Adrenal gland (tissue), 12 donors: ENCODE data around the gene CSNK1G1. TPM values are rescaled to one million over a fixed set of nuclear protein-coding genes. Genes with fewer than 3 reads are reported as not detected.

Experiments
- DNase-seq, 7 donors: peaks; one replicate each; pipeline ENCODE4 v3.0.0-alpha.2; 2019 to 2020
- H3K27ac ChIP-seq, 5 donors: fragments of 200-600 bp; sonication (generic) in 4 of 5; 1 replicate in 3 of 5; 2 replicates in 2 of 5; pipeline versions ENCODE4 v1.5.1 to v1.8.0; 2016 to 2020; ENCODE audit warnings: mild to moderate bottlenecking in 1 of 5
- H3K27me3 ChIP-seq: fragments of 200-600 bp; 2 replicates; pipeline ENCODE4 v1.8.0; 2021
- H3K36me3 ChIP-seq, 2 donors: fragments of 200-600 bp; replicated peaks in 1 of 2; 1 replicate in 1 of 2; 2 replicates in 1 of 2; pipeline versions ENCODE4 v1.5.1 to v1.8.0; 2018 to 2022
- H3K4me1 ChIP-seq, 2 donors: fragments of 200-600 bp; replicated peaks in 1 of 2; 1 replicate in 1 of 2; 2 replicates in 1 of 2; pipeline versions ENCODE4 v1.5.1 to v1.8.0; 2018 to 2021
- H3K4me3 ChIP-seq, 4 donors: fragments of 200-600 bp; sonication (generic) in 3 of 4; one replicate each; pipeline ENCODE4 v1.5.1; 2016 to 2018
- H3K9me3 ChIP-seq, 3 donors: fragments of 200-600 bp; sonication (generic) in 1 of 3; replicated peaks in 1 of 3; 1 replicate in 2 of 3; 2 replicates in 1 of 3; pipeline versions ENCODE4 v1.5.1 to v1.8.0; 2016 to 2021
- POLR2A ChIP-seq, 2 donors: fragments of 450-650 bp; IDR thresholded peaks; one replicate each; pipeline ENCODE4 v1.6.1; 2017; ENCODE audit warnings: antibody characterized with exemption in 2 of 2, mild to moderate bottlenecking in 2 of 2, moderate library complexity in 1 of 2
- WGBS, 4 donors: extraction: QIAGEN DNeasy Blood & Tissue Kit in 2 of 4; methylation state at CpG; one replicate each; pipeline versions ENCODE4 v1.1.5 to v1.1.7; 2013 to 2017; 5-methylcytosine and 5-hydroxymethylcytosine counted together
- intact Hi-C, 2 donors: fragments of 100-400 bp; cut with DNase I; formaldehyde crosslinking; loops; one replicate each; pipeline versions ENCODE4 v1.14.1 to v1.15.0; 2022 to 2023
- polyA plus RNA-seq, 3 donors: library from polyadenylated mRNA; stranded (reverse); fragments of 200-250 nt in 2 of 3; fragments of 350-450 nt in 1 of 3; fragmentation: Illumina TruSeq in 1 of 3; extraction: RNeasy Lipid Tissue Mini Kit (QIAGEN cat#74804) in 1 of 3; gene quantifications; one replicate each; pipeline ENCODE4 v1.2.3, GENCODE V29; 2013 to 2014
- total RNA-seq, 9 donors: library from RNA; depleted of rRNA in 4 of 9; stranded (reverse); fragments of >200 nt in 4 of 9; fragments of 120-200 nt in 1 of 9; fragmentation: NEBNext Ultra II Directional in 1 of 9; extraction: Animal tissue kit (Norgen Biotek cat#: 25700) in 1 of 9; gene quantifications; one replicate each; pipeline versions ENCODE4 v1.1.0 to v1.2.4, GENCODE V29; 2013 to 2023
- TF ChIP-seq, protein P1 (sequence below), 6 experiments: fragments of 450-650 bp in 4 of 6; fragments of 200-600 bp in 2 of 6; sonication (generic) in 1 of 6; IDR thresholded peaks; 1 replicate in 5 of 6; 2 replicates in 1 of 6; pipeline versions ENCODE4 v1.5.1 to v1.8.0; 2016 to 2021; ENCODE audit warnings: antibody characterized with exemption in 6 of 6, mild to moderate bottlenecking in 2 of 6, moderate library complexity in 1 of 6
- donor health status: healthy with polysubstance abuse.
- donor health status: Bipolar disorder and iron deficiency.
- donor health status: DM: yes; HTN: yes; CAD: no.
- donor health status: DM: no; HTN: no; CAD: no.
- donor health status: DM: no; HTN: no; CAD: no.
- donor health status: DM: yes; HTN: yes; CAD: no.

CSNK1G1 gene
- total and polyA plus RNA-seq, 12 donors = 1.2 to 31.6 (median 13.6) TPM

DNA sequence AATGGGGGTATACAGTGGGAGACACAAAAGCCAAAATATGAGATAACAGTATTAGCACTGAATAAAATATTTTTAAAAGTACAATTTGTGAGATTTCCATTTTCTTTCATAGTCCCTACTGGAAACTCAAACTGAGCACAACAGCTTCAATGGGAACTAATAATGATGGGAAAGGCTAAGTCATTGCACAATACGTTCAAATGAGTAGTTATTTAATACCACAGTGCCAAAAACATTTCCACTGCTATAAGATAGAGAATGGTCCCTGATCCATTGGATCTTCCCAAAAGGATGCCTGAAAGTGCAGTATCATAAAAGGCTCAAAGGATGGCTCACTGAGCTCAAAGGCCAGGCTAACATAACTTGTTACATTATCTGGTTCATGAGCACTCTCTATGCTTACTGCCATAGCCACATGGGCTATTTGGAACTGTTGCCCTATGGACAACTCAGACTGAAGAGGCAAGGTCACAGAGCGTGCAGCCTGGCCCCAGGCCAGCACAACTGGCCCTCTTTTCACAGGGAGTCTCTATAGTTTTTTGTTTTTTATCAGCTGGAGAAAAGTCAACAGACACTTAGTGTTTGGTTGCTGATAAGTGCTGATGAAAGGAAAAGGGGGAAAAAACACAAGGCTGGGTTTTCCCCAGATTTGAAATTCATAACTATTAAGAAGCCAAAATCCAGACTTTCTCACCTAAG, 139.1 kb downstream of the CSNK1G1 start:
- H3K36me3 ChIP-seq = peaks cover 0 to 13% of the 10 kb centered on the region in 2 donors
- peak; percentile 69 to 90 (median 85) for DNase-seq
- H3K27me3 ChIP-seq = no peaks in the 10 kb centered on the region
- no peak overlapping the region for H3K4me3 ChIP-seq
- H3K27ac ChIP-seq = peak overlapping the region in 1 of 5 donors; percentile 37
- WGBS, 4 donors = 19 to 44% (median 28%) methylated on average over 2 of the region's 2 CpGs
- TF ChIP-seq, protein P1, sequence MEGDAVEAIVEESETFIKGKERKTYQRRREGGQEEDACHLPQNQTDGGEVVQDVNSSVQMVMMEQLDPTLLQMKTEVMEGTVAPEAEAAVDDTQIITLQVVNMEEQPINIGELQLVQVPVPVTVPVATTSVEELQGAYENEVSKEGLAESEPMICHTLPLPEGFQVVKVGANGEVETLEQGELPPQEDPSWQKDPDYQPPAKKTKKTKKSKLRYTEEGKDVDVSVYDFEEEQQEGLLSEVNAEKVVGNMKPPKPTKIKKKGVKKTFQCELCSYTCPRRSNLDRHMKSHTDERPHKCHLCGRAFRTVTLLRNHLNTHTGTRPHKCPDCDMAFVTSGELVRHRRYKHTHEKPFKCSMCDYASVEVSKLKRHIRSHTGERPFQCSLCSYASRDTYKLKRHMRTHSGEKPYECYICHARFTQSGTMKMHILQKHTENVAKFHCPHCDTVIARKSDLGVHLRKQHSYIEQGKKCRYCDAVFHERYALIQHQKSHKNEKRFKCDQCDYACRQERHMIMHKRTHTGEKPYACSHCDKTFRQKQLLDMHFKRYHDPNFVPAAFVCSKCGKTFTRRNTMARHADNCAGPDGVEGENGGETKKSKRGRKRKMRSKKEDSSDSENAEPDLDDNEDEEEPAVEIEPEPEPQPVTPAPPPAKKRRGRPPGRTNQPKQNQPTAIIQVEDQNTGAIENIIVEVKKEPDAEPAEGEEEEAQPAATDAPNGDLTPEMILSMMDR (IDR thresholded peaks at IDR 0.05) = peak in 1 of 6 experiments; percentile 12
- no peak for TF ChIP-seq POLR2A (IDR thresholded peaks at IDR 0.05)
- H3K4me1 ChIP-seq = peaks cover 12 to 15% of the 10 kb centered on the region in 2 donors
- no peaks in the 10 kb centered on the region for H3K9me3 ChIP-seq
- intact Hi-C loops = no loop called here

DNA sequence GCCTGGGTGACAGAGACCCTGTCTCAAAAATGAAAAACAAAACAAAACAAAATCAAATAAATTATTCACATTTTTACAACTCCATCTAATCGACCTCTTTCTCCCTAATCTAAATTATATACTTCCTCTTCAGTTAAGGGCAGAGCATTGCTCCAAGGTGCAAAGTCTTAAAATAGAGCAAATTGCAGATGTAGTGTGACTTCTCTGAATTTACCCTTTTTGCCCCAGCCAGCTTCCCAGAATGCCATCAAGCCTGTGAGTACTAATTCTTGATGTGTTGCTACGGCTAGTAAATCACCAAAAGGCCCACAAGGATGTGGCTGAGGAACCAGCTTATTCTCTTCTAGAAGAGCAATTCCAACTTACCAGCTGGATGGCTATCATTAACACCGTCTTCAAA, 139.8 kb downstream of the CSNK1G1 start:
- no peak for DNase-seq
- Histone ChIP-seq H3K27ac (peak overlapping the region in 1 of 5 donors; percentile 37), H3K9me3 (no peaks in the 10 kb centered on the region), H3K4me1 (peaks cover 12 to 15% of the 10 kb centered on the region in 2 donors), H3K27me3 (no peaks in the 10 kb centered on the region), H3K36me3 (peaks cover 0 to 13% of the 10 kb centered on the region in 2 donors), H3K4me3 (no peak overlapping the region)
- intact Hi-C loops = no loop called here
- TF ChIP-seq, protein P1 (IDR thresholded peaks at IDR 0.05) = no peak
- no peak for TF ChIP-seq POLR2A (IDR thresholded peaks at IDR 0.05)
- 84 to 90% (median 89%) methylated on average over 3 of the region's 3 CpGs for WGBS, 4 donors

DNA sequence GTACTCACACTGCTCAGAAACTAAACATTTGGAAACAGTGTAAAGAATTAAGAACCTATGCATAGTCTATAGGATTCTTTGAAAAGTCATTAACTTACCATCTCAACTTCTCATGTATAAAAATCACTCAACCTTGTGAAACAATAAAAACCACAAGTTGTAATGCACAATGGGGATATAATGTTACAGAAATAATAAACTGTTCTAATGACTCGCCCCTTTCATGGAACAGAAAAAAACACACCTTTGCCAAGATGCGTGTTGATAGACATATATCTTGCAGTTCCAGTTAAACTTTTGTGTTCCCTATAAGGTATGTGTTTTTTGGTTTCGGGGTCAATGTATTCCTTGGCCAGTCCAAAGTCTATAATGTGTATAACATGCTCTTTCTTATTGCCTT, 142.3 kb downstream of the CSNK1G1 start:
- no peak overlapping the region for H3K4me3 ChIP-seq
- H3K9me3 ChIP-seq = no peaks in the 10 kb centered on the region
- TF ChIP-seq, protein P1 (IDR thresholded peaks at IDR 0.05) = no peak
- TF ChIP-seq POLR2A (IDR thresholded peaks at IDR 0.05) = no peak
- H3K36me3 ChIP-seq = peaks cover 0 to 13% of the 10 kb centered on the region in 2 donors
- WGBS, 4 donors = 89 to 94% (median 93%) methylated on average over 3 of the region's 3 CpGs
- H3K4me1 ChIP-seq = peaks cover 12 to 15% of the 10 kb centered on the region in 2 donors
- intact Hi-C loops = loop anchor here (2.0 to 5.0 kb wide), 2 partner anchors 143 to 144 kb away; partner anchors contain the start of gene CSNK1G1 (in 2 of the 2)
- DNase-seq = no peak
- no peak overlapping the region for H3K27ac ChIP-seq
- no peaks in the 10 kb centered on the region for H3K27me3 ChIP-seq

DNA sequence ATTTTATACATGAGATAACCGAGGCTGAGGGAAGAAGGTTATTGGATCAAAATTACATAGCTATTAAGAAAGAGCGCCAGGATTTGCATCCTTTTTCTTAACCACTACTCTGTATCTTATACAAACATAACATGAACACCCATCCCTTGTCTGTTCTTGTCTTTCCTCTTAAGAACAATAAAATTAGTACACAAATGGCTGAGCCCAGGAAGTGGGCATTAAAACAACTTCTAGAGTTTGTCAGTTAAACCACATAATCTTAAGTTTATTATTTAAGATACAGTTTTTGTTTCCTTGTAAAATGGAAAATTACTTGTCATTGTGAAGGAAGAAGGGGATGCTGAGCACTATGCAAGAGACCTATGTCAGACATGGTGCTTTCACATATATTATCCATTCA, 144.3 kb downstream of the CSNK1G1 start:
- H3K9me3 ChIP-seq = no peaks in the 10 kb centered on the region
- peaks cover 0 to 13% of the 10 kb centered on the region in 2 donors for H3K36me3 ChIP-seq
- 90 to 93% (median 92%) methylated on average over 2 of the region's 2 CpGs for WGBS, 4 donors
- H3K27me3 ChIP-seq = no peaks in the 10 kb centered on the region
- H3K4me1 ChIP-seq = peaks cover 5 to 7% of the 10 kb centered on the region in 2 donors
- DNase-seq = no peak
- no peak overlapping the region for H3K27ac ChIP-seq
- TF ChIP-seq POLR2A (IDR thresholded peaks at IDR 0.05) = no peak
- TF ChIP-seq, protein P1 (IDR thresholded peaks at IDR 0.05) = no peak
- intact Hi-C loops = loop anchor here (2.0 to 5.0 kb wide), 2 partner anchors 145 to 146 kb away; partner anchors contain the start of gene CSNK1G1 (in 2 of the 2)
- H3K4me3 ChIP-seq = no peak overlapping the region
